Adrenal gland (tissue), 5 donors: ENCODE results near the gene PCGF2.

Experiments used
- CTCF ChIP-seq, 6 experiments: fragments of 450-650 bp in 4 of 6; fragments of 200-600 bp in 2 of 6; sonication (generic) in 1 of 6; IDR thresholded peaks; 1 replicate in 5 of 6; 2 replicates in 1 of 6; pipeline versions ENCODE4 v1.5.1 to v1.8.0; 2016 to 2021; ENCODE audit warnings: antibody characterized with exemption in 6 of 6, mild to moderate bottlenecking in 2 of 6, moderate library complexity in 1 of 6
- POLR2A ChIP-seq, 2 donors: fragments of 450-650 bp; IDR thresholded peaks; one replicate each; pipeline ENCODE4 v1.6.1; 2017; ENCODE audit warnings: antibody characterized with exemption in 2 of 2, mild to moderate bottlenecking in 2 of 2, moderate library complexity in 1 of 2
- donor health status: DM: no; HTN: no; CAD: no.

- TF ChIP-seq CTCF (IDR thresholded peaks at IDR 0.05) (no peak), POLR2A (IDR thresholded peaks at IDR 0.05) (no peak)
Measured at GRCh38 chr17:38796451-38797157, 48.5 kb upstream of the PCGF2 start.
